DOHH2 (cell line): Measurements from ENCODE around the gene TTC12.
"Not testable (repeated sequence)": the region's sequence is repeated elsewhere in the genome, so short reads cannot be mapped to it uniquely, and the experiment has no call there.

Source experiments
- H3F3A ChIP-seq: fragments of 200-600 bp; sonication (generic), shearing (Covaris generic); 2 replicates; pipeline ENCODE4 v1.6.0; 2016; ENCODE audit warnings: antibody characterized with exemption, mild to moderate bottlenecking; ENCODE audit not compliant: control insufficient read depth, insufficient read depth
- H3K27ac ChIP-seq: fragments of 200-600 bp; sonication (generic); 2 replicates; pipeline ENCODE4 v1.5.1; 2014; ENCODE audit warnings: low read depth, mild to moderate bottlenecking, low read length, moderate library complexity
- H3K27me3 ChIP-seq: fragments of 200-600 bp; sonication (generic); 2 replicates; pipeline ENCODE4 v1.6.1; 2014; ENCODE audit warnings: mild to moderate bottlenecking, low read length, mixed read lengths; ENCODE audit not compliant: control insufficient read depth
- H3K36me3 ChIP-seq: fragments of 200-600 bp; sonication (generic); 2 replicates; pipeline ENCODE4 v1.6.1; 2014; ENCODE audit warnings: mild to moderate bottlenecking, low read length, moderate library complexity, mixed read lengths; ENCODE audit not compliant: control insufficient read depth
- H3K4me1 ChIP-seq: fragments of 200-600 bp; sonication (generic); 2 replicates; pipeline ENCODE4 v1.6.1; 2014; ENCODE audit warnings: mild to moderate bottlenecking, low read length, mixed read lengths; ENCODE audit not compliant: control insufficient read depth
- H3K4me2 ChIP-seq: fragments of 200-600 bp; sonication (generic); 2 replicates; pipeline ENCODE4 v1.6.0; 2014; ENCODE audit warnings: mild to moderate bottlenecking, low read length, moderate library complexity
- H3K4me3 ChIP-seq: fragments of 200-600 bp; sonication (generic); 2 replicates; pipeline ENCODE4 v1.5.1; 2014; ENCODE audit warnings: mild to moderate bottlenecking, low read length, mixed read lengths
- H3K79me2 ChIP-seq: fragments of 200-600 bp; sonication (generic); 2 replicates; pipeline ENCODE4 v1.6.1; 2014; ENCODE audit warnings: mild to moderate bottlenecking, low read length, mixed read lengths; ENCODE audit not compliant: control insufficient read depth
- H3K9me2 ChIP-seq: fragments of 200-600 bp; sonication (generic); replicated peaks from 2 replicates; pipeline ENCODE4 v1.6.1; 2014; ENCODE audit warnings: mild to moderate bottlenecking, low read length, mixed read lengths; ENCODE audit not compliant: control insufficient read depth
- H3K9me3 ChIP-seq: fragments of 200-600 bp; sonication (generic); 2 replicates; pipeline ENCODE4 v1.6.1; 2014; ENCODE audit warnings: antibody characterized with exemption, low read length, mixed read lengths; ENCODE audit not compliant: control insufficient read depth, insufficient read depth
- H4K20me1 ChIP-seq: fragments of 200-600 bp; sonication (generic); 2 replicates; pipeline ENCODE4 v1.6.0; 2014; ENCODE audit warnings: low read depth, mild to moderate bottlenecking, antibody characterized with exemption, low read length, moderate library complexity; ENCODE audit not compliant: control insufficient read depth, insufficient read depth
- CTCF ChIP-seq: fragments of 200-600 bp; sonication (generic); IDR thresholded peaks from one replicate; pipeline ENCODE4 v1.5.1; 2014; ENCODE audit warnings: antibody characterized with exemption, mild to moderate bottlenecking, low read depth, low read length; ENCODE audit not compliant: poor library complexity, severe bottlenecking
- EZH2phosphoT487 ChIP-seq: fragments of 200-600 bp; sonication (generic); IDR thresholded peaks from 2 replicates; pipeline ENCODE4 v1.6.1; 2017; ENCODE audit warnings: borderline replicate concordance, mild to moderate bottlenecking, antibody characterized with exemption, low read length, moderate library complexity, mixed read lengths

Gene TTC12

GRCh38 chr11:113295993-113296392 is 18.4 kb upstream of the TTC12 start:
- H3K27ac ChIP-seq: no peak overlapping the region
- TF ChIP-seq CTCF (no peak), EZH2phosphoT487 (no peak)

GRCh38 chr11:113296447-113297205 is 17.8 kb upstream of the TTC12 start:
- no peak for TF ChIP-seq EZH2phosphoT487
- no peak for TF ChIP-seq CTCF
- H3K79me2 ChIP-seq: no peaks in the 10 kb centered on the region
- H3K27me3 ChIP-seq: peaks cover 5% of the 10 kb centered on the region; the same call in 1 of the 2 replicates
- no peak overlapping the region for H3K4me2 ChIP-seq
- no peaks in the 10 kb centered on the region for H3F3A ChIP-seq
- H3K9me3 ChIP-seq: no peaks in the 10 kb centered on the region
- H3K27ac ChIP-seq: no peak overlapping the region
- H3K4me3 ChIP-seq: no peak overlapping the region
- no peaks in the 10 kb centered on the region for H3K4me1 ChIP-seq
- no peaks in the 10 kb centered on the region for H3K9me2 ChIP-seq
- no peaks in the 10 kb centered on the region for H3K36me3 ChIP-seq
- H4K20me1 ChIP-seq: no peaks in the 10 kb centered on the region

More at GRCh38 chr11:113295993-113296392, 18.4 kb upstream of the TTC12 start:
- Histone ChIP-seq H3K4me3 (no peak overlapping the region), H3K27me3 (peaks cover 5% of the 10 kb centered on the region; the same call in 1 of the 2 replicates), H3K79me2 (no peaks in the 10 kb centered on the region), H3K36me3 (no peaks in the 10 kb centered on the region), H3K4me2 (no peak overlapping the region), H3F3A (no peaks in the 10 kb centered on the region), H3K9me2 (no peaks in the 10 kb centered on the region), H3K4me1 (no peaks in the 10 kb centered on the region), H4K20me1 (no peaks in the 10 kb centered on the region), H3K9me3 (no peaks in the 10 kb centered on the region)

GRCh38 chr11:113298496-113298895 is 15.9 kb upstream of the TTC12 start:
- not testable (repeated sequence) for H3K27ac ChIP-seq, H3K9me3 ChIP-seq, H4K20me1 ChIP-seq, H3K36me3 ChIP-seq, H3K4me3 ChIP-seq, H3K4me2 ChIP-seq, H3K9me2 ChIP-seq, H3K79me2 ChIP-seq, H3F3A ChIP-seq, H3K4me1 ChIP-seq, H3K27me3 ChIP-seq

- no peaks in the 10 kb centered on the region for H3K4me1 ChIP-seq
- no peak overlapping the region for H3K4me3 ChIP-seq
- H3K79me2 ChIP-seq: no peaks in the 10 kb centered on the region
- TF ChIP-seq EZH2phosphoT487: no peak
- no peak for TF ChIP-seq CTCF
- H3K4me2 ChIP-seq: no peak overlapping the region
- no peaks in the 10 kb centered on the region for H3K36me3 ChIP-seq
- no peaks in the 10 kb centered on the region for H3K9me2 ChIP-seq
- H3K27ac ChIP-seq: no peak overlapping the region
- 0 out of 2 replicates have a peak, but pooled peaks cover 3% of the 10 kb centered on the region for H3K27me3 ChIP-seq
- H3F3A ChIP-seq: no peaks in the 10 kb centered on the region
- H4K20me1 ChIP-seq: no peaks in the 10 kb centered on the region
- no peaks in the 10 kb centered on the region for H3K9me3 ChIP-seq
Measured at GRCh38 chr11:113304916-113305315, 9.5 kb upstream of the TTC12 start.
